Measurements from ENCODE around the gene ABCD1.

- TF ChIP-seq CTCF (IDR thresholded peaks at IDR 0.05) (no peak), EZH2 (IDR thresholded peaks at IDR 0.05) (no peak), EZH2phosphoT487 (IDR thresholded peaks at IDR 0.05) (no peak)
Measured at GRCh38 chrX:153724252-153725038, at the start of gene ABCD1, which contains the start of gene BCAP31.

Measured in neural progenitor cell (in vitro differentiated cells).